Activated T-helper 17 cell treated with anti-CD3 and anti-CD28 coated beads, Interleukin-2, amount 50 U/mL, for 72 hours (primary cell): ENCODE results near the gene EBP. TPM values are rescaled to one million over a fixed set of nuclear protein-coding genes. Genes with fewer than 3 reads are reported as not detected.
"Not testable (repeated sequence)": the region's sequence is repeated elsewhere in the genome, so short reads cannot be mapped to it uniquely, and the experiment has no call there.

ENCODE experiments used
- ATAC-seq: fragments of 150-1000 bp; cut with Tn5 transposase; replicated peaks from 2 replicates; pipeline ENCODE4 v1.10.0; 2021; ENCODE audit warnings: mild to moderate bottlenecking, moderate library complexity
- H3K27ac Mint-ChIP-seq: one replicate; pipeline ENCODE4 v1.8.0; 2022; ENCODE audit warnings: mixed read lengths
- H3K27me3 Mint-ChIP-seq: one replicate; pipeline ENCODE4 v1.8.0; 2022; ENCODE audit warnings: mixed read lengths
- H3K36me3 Mint-ChIP-seq: one replicate; pipeline ENCODE4 v1.8.0; 2022; ENCODE audit warnings: low read depth, mild to moderate bottlenecking, mixed read lengths
- H3K4me1 Mint-ChIP-seq: one replicate; pipeline ENCODE4 v1.8.0; 2022; ENCODE audit warnings: mixed read lengths
- H3K4me3 Mint-ChIP-seq: one replicate; pipeline ENCODE4 v1.8.0; 2022; ENCODE audit warnings: mild to moderate bottlenecking, mixed read lengths
- H3K9me3 Mint-ChIP-seq: one replicate; pipeline ENCODE4 v1.8.0; 2022; ENCODE audit warnings: mixed read lengths
- total RNA-seq, 2 donors: library from RNA; stranded (reverse); gene quantifications; one replicate each; pipeline ENCODE4 v1.2.3, GENCODE V29; 2022

The EBP gene
- total RNA-seq, 2 donors from 2014 or later: 104 to 213 TPM

DNA sequence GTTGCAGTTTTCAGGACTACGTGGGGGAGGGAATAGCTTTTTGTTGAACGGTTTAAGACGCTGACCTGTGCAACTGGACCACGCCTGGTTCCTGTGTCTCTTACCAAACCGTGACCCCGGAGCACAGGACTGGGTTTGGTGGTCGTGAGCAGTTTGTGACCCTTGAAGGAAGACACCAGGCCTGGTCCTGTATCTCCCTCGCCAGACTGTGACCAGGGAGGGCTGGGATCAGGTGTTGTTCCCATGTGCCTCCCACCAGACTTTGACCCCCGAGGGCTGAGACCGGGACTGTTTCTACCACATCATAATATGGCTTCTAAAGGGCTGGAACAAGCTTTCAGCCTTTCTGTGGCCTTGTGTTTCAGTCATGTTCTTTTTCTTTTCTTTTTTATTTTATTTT, 683 bp downstream of the EBP start:
- Mint-ChIP-seq H3K9me3 (no peaks in the 10 kb centered on the region), H3K4me1 (peaks cover 19% of the 10 kb centered on the region), H3K4me3 (peak overlapping the region; percentile 84), H3K27me3 (no peaks in the 10 kb centered on the region), H3K27ac (peak overlapping the region; percentile 83), H3K36me3 (peaks cover 32% of the 10 kb centered on the region)
- ATAC-seq: no peak

DNA sequence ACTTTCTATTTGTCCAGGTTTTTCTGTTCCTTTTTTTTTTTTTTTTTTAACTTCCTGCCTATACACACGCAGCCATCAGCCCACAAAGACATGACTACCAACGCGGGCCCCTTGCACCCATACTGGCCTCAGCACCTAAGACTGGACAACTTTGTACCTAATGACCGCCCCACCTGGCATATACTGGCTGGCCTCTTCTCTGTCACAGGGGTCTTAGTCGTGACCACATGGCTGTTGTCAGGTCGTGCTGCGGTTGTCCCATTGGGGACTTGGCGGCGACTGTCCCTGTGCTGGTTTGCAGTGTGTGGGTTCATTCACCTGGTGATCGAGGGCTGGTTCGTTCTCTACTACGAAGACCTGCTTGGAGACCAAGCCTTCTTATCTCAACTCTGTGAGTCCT, 2.1 kb downstream of the EBP start:
- no peaks in the 10 kb centered on the region for H3K27me3 Mint-ChIP-seq
- H3K4me1 Mint-ChIP-seq: peaks cover 19% of the 10 kb centered on the region
- peaks cover 46% of the 10 kb centered on the region for H3K36me3 Mint-ChIP-seq
- no peak overlapping the region for H3K27ac Mint-ChIP-seq
- no peaks in the 10 kb centered on the region for H3K9me3 Mint-ChIP-seq
- no peak for ATAC-seq
- H3K4me3 Mint-ChIP-seq: peak overlapping the region; percentile 84

DNA sequence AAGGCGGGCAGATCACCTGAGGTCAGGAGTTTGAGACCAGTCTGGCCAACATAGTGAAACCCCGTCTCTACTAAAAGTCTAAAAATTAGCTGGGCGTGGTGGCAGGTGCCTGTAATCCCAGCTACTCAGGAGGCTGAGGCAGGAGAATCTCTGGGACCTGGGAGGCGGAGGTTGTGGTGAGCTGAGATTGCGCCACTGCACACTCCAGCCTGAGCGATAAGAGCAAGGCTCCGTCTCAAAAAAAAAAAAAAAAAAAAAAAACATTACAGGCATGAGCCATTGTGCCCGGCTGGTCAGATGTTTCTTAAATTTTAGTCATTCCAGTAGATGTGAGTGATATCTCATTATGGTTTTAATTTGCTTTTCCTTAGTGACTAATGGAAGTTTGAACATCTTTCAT, 4.2 kb downstream of the EBP start:
- Mint-ChIP-seq H3K36me3 (peaks cover 54% of the 10 kb centered on the region), H3K4me1 (peaks cover 10% of the 10 kb centered on the region)
- not testable (repeated sequence) for ATAC-seq, H3K9me3 Mint-ChIP-seq, H3K27me3 Mint-ChIP-seq, H3K27ac Mint-ChIP-seq, H3K4me3 Mint-ChIP-seq

DNA sequence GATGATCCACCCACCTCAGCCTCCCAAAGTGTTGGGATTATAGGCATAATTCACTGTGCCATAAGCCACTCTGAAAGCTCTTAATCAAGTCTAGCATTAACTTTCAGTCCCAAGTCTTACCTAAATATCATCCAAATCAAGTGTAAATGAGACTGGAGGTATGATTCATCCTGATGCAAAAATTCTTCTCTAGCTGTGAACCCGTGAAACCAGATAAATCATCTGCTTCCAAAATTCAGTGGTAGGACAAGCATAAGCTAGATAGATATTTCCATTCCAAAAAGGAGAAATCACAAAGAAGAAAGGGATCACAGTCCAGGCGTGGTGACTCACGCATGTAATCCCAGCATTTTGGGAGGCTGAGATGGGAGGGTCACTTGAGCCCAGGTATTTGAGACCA, 9.1 kb downstream of the EBP start:
- peaks cover 4% of the 10 kb centered on the region for H3K9me3 Mint-ChIP-seq
- H3K27ac Mint-ChIP-seq: no peak overlapping the region
- H3K4me1 Mint-ChIP-seq: peaks cover 21% of the 10 kb centered on the region
- H3K36me3 Mint-ChIP-seq: peaks cover 41% of the 10 kb centered on the region
- H3K27me3 Mint-ChIP-seq: no peaks in the 10 kb centered on the region
- no peak for ATAC-seq
- no peak overlapping the region for H3K4me3 Mint-ChIP-seq

DNA sequence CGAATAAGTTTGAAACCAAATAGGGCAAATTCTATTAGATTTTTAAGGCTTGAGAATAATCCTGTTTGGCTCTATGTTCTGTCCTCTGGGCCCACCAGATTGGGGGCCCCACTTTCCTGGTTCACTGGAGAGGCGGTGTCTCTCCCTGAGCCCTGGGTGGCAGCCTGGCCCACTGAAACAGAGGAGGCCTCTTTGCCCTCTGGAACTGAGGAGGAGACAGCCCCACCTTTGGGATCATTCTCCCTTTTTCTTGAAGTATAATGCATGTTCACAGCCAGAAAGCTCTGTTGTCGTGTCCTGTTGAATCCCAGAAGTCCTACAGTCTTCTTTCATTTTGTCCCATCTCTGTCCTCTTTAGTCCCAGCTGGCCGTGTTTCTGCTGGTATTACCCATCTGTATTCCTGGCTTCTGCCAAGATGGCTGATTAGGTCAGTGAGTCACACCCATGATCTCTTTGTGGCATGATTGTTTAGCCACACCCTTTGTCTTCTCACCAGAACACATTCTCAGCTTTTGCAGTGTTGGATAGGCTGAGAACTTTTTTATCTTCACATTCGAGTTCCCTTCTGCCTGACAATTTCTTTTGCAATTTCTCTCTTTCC, 9.9 kb downstream of the EBP start:
- peaks cover 19% of the 10 kb centered on the region for H3K4me1 Mint-ChIP-seq

DNA sequence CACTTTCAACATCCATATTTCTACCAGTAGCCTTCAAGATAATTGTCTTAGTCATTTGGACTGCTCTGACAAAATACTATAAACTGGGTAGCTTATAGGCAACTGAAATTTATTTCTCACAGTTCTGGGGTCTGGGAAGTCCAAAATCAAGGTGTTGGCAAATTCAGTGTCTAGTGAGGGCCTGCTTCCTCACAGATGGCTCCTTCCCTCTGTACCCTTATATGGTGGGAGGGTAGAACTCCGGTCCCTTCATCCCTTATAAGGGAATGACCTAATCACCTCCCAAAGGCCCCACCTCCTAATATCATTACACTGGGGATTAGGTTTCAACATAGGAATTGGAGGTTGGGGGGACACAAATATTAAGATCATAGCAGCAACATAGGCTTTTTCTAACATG, 10.6 kb downstream of the EBP start:
- ATAC-seq: no peak
- H3K27ac Mint-ChIP-seq: peak overlapping the region; percentile 96
- peak overlapping the region; percentile 70 for H3K4me3 Mint-ChIP-seq
- peaks cover 28% of the 10 kb centered on the region for H3K36me3 Mint-ChIP-seq
- H3K9me3 Mint-ChIP-seq: peaks cover 4% of the 10 kb centered on the region
- no peaks in the 10 kb centered on the region for H3K27me3 Mint-ChIP-seq
- peaks cover 15% of the 10 kb centered on the region for H3K4me1 Mint-ChIP-seq

More for the DNA sequence above, 9.9 kb downstream of the EBP start:
- peaks cover 34% of the 10 kb centered on the region for H3K36me3 Mint-ChIP-seq
- H3K27me3 Mint-ChIP-seq: no peaks in the 10 kb centered on the region
- peak overlapping the region; percentile 70 for H3K4me3 Mint-ChIP-seq
- peak; percentile 88 for ATAC-seq
- H3K9me3 Mint-ChIP-seq: peaks cover 4% of the 10 kb centered on the region
- H3K27ac Mint-ChIP-seq: peak overlapping the region; percentile 96

DNA sequence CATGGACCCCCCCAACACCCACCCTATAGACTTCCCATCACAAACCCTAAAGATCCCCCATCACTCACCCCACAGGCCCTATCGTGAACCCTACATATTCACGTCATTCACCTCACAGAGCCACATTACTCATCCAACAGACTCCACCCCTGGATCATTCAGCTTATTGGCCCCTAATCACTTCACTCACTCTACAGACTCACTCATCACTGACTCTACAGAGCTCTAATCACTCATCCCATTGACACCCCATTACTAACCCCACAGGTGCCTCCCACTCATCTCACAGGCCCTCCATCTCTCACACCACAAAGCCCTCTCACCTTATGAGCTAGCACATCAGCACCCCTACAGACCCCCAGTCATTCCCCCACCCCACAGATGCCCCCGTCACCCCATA, 11.6 kb downstream of the EBP start:
- H3K4me3 Mint-ChIP-seq: no peak overlapping the region
- ATAC-seq: peak; percentile 52

DNA sequence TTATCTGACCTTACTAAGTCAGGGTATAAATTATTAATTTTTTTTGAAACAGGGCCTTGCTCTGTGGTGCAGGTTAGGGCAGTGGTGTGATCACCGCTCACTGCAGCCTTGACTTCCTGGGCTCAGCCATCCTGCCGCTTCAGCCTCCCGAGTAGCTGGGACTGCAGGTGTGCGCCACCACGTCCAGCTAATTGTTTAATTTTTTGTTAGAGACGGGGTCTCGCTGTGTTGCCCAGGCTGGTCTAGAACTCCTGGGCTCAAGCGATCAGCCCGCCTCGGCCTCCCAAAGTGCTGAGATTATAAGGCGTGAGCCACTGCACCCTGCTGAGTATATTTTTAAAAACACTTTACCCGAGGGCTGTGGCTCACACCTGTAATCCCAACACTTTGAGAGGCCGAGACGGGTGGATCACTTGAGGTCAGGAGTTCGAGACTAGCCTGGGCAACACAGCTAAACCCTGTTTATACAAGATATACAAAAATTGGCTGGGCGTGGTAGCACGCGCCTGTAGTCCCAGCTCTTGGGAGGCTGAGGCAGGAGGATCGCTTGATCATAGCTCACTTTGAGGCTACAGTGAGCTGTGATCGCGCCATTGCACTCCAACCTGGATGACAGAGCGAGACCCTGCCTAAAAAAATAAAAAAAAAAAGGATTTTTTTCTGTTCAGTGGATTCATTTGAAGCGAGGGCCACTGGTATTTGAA, 17.2 kb downstream of the EBP start:
- no peaks in the 10 kb centered on the region for H3K9me3 Mint-ChIP-seq
- peak overlapping the region; percentile 98 for H3K4me3 Mint-ChIP-seq
- peaks cover 38% of the 10 kb centered on the region for H3K36me3 Mint-ChIP-seq
- no peaks in the 10 kb centered on the region for H3K27me3 Mint-ChIP-seq
- ATAC-seq: no peak
- H3K27ac Mint-ChIP-seq: peak overlapping the region; percentile 94
- peaks cover 7% of the 10 kb centered on the region for H3K4me1 Mint-ChIP-seq

More for the DNA sequence above, 11.6 kb downstream of the EBP start:
- peaks cover 15% of the 10 kb centered on the region for H3K4me1 Mint-ChIP-seq
- no peaks in the 10 kb centered on the region for H3K27me3 Mint-ChIP-seq
- H3K36me3 Mint-ChIP-seq: peaks cover 19% of the 10 kb centered on the region
- peaks cover 4% of the 10 kb centered on the region for H3K9me3 Mint-ChIP-seq
- no peak overlapping the region for H3K27ac Mint-ChIP-seq

DNA sequence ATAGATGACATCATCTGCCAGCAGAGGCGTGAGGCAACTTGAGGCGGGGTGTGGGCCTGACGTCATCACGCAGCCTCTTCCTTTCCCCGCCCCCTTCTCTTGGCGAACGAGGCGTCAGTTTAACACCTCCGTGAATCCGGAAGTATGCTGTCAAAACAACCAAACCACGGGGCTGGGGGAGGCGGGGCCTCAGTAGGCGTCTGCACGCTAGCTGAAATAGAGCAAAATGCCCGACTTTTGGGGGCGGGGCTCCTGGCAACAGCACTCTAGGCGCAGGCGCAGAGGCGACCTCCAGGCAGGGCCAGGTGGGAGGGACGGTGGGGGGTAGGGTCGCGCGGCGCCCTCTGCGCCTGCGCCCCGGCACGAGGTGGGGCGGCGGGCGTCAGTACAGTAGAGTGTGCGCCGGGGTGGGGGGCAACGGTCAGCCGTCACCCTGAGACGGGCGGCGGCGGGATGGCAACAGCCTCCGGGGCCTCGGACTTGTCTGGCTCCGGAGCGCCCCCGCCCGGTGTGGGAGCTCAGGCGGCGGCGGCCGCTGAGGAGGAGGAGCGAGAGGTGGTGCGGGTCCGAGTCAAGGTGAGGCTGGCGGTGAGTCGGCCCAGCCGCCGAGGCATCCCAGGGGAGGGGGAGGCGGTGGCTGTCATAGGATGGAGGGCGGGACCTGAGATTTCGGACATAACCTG, 17.9 kb downstream of the EBP start, which contains the start of gene TBC1D25:
Gene TBC1D25 (plus strand): TSS at position 370 of the 683 bp plus-strand sequence. CDS start 84 bp downstream, at position 454.
- Mint-ChIP-seq H3K36me3 (peaks cover 44% of the 10 kb centered on the region), H3K4me3 (peak within 1 kb of the TSS; percentile 98), H3K4me1 (peaks cover 7% of the 10 kb centered on the region), H3K9me3 (no peaks in the 10 kb centered on the region), H3K27ac (peak within 1 kb of the TSS; percentile 94), H3K27me3 (no peaks in the 10 kb centered on the region)
- ATAC-seq: peak; percentile 90

DNA sequence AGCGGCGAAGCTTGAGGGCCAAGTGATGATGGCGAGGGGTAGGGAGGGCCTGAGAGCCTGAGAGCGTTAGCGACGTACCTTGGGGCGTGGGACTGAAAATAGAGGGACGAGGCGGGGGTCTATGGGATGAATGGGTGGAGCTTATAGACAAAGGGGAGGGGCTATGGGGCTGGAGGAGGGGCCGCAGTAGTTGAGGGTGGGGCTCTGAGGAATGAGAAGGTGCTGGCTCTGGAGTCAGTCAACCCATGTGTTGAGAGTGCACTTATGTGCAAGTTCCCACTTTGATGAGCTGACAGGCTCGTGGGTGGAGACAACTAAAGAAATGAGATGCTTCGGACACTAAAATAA, 18.4 kb downstream of the EBP start:
- Mint-ChIP-seq H3K27me3 (no peaks in the 10 kb centered on the region), H3K36me3 (peaks cover 50% of the 10 kb centered on the region), H3K4me3 (peak overlapping the region; percentile 98), H3K4me1 (peaks cover 7% of the 10 kb centered on the region), H3K27ac (peak overlapping the region; percentile 94), H3K9me3 (no peaks in the 10 kb centered on the region)
- ATAC-seq: peak; percentile 67

DNA sequence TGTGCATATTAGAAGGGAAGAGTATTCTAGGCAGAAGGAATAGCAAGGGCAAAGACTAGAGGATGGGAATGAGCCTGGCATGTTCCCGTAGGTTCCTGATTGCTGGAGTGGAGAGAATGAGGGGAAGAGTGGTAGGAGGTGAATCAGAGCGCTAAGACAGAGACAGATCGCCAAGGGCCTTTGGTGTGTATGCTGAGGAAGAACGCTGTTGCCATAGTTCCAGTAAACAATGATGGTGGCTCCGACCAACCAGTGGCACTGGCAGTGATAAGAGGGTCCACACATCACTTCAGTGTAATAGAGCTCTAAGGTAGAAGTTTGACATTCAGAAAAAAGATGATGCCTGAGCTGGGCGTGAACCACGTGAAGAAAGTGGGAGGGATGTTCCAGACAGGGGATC, 18.9 kb downstream of the EBP start:
- no peaks in the 10 kb centered on the region for H3K9me3 Mint-ChIP-seq
- peak overlapping the region; percentile 94 for H3K27ac Mint-ChIP-seq
- H3K36me3 Mint-ChIP-seq: peaks cover 54% of the 10 kb centered on the region
- peak overlapping the region; percentile 98 for H3K4me3 Mint-ChIP-seq
- ATAC-seq: no peak
- H3K4me1 Mint-ChIP-seq: peaks cover 7% of the 10 kb centered on the region
- H3K27me3 Mint-ChIP-seq: no peaks in the 10 kb centered on the region

DNA sequence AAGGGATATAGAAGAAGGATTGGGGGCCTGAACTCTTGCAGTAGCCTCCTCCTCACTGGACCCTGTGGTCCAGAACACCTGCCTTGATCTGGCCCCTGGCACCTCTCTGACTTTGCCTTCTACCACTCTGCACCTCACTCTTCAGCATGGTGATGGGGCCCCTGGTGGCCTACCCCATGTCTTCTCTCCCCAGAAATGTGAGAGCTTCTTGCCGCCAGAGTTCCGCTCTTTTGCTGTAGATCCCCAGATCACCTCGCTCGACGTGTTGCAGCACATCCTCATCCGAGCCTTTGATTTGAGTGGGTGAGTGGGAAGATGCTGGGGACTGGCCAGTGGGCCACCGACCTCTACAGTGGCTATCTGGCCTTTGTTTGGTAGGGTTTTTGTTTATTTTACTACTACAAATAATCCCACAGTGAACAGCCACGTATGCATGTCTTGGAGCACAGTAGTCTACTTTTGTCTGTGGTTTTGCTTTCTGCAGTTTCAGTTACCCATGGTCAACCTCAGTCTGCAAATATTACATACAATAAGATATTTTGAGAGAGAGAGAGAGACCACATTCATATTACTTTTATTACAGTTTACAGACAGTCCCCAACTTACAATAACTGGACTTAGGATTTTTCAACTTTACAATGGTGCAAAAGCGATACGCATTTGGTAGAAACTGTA, 19.7 kb downstream of the EBP start:
- Mint-ChIP-seq H3K27me3 (no peaks in the 10 kb centered on the region), H3K4me3 (peak overlapping the region; percentile 98), H3K27ac (peak overlapping the region; percentile 94), H3K36me3 (peaks cover 62% of the 10 kb centered on the region), H3K9me3 (no peaks in the 10 kb centered on the region), H3K4me1 (peaks cover 7% of the 10 kb centered on the region)
- ATAC-seq: no peak

DNA sequence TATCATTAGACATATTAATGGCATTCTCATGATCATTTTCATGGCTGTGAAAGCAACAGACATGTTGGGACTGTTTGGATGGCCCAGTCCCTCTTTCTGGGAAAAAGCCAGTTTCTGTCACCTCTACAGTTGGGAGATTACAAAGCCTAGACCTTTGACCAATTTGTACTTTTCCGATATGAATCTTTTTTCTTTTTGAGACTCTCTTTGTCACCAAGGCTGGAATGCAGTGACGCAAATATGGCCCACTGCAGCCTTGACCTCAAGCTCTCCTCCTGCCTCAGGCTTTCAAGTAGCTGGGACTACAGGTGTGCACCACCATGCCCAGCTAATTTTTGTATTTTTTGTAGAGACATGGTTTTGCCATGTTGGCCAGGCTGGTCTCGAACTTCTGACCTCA, 27.3 kb downstream of the EBP start:
- no peaks in the 10 kb centered on the region for H3K9me3 Mint-ChIP-seq
- H3K36me3 Mint-ChIP-seq: peaks cover 82% of the 10 kb centered on the region
- H3K27me3 Mint-ChIP-seq: no peaks in the 10 kb centered on the region
- no peak overlapping the region for H3K27ac Mint-ChIP-seq
- H3K4me3 Mint-ChIP-seq: no peak overlapping the region
- no peak for ATAC-seq
- no peaks in the 10 kb centered on the region for H3K4me1 Mint-ChIP-seq

DNA sequence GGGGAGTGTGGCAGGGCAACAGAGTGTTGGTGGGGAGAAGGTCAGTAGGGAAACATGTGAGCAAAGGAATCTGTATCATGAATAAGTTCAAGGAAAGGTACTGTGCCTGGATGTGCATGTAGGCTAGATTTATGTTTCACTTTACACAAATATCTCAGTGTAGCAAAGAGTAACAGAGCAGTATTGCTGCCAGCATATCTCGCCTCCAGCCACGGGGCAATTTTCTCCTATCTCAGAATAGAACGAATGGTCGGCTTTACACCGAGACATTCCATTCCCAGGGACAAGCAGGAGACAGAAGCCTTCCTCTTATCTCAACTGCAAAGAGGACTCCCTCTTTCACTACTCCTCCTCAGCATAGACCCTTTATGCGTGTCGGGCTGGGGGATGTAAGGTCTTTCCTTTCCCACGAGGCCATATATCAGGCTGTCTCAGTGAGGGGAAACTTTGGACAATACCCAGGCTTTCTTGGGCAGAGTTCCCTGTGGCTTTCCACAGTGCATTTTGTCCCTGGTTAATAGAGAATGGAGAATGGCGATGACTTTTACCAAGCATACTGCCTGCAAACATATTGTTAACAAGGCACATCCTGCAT, 34.2 kb downstream of the EBP start:
- H3K9me3 Mint-ChIP-seq, ATAC-seq, H3K4me3 Mint-ChIP-seq, H3K4me1 Mint-ChIP-seq, H3K27me3 Mint-ChIP-seq, H3K27ac Mint-ChIP-seq: not testable (repeated sequence)
- H3K36me3 Mint-ChIP-seq: peaks cover 70% of the 10 kb centered on the region
